Measurements from ENCODE around the gene CPE.

Gene CPE

DNA sequence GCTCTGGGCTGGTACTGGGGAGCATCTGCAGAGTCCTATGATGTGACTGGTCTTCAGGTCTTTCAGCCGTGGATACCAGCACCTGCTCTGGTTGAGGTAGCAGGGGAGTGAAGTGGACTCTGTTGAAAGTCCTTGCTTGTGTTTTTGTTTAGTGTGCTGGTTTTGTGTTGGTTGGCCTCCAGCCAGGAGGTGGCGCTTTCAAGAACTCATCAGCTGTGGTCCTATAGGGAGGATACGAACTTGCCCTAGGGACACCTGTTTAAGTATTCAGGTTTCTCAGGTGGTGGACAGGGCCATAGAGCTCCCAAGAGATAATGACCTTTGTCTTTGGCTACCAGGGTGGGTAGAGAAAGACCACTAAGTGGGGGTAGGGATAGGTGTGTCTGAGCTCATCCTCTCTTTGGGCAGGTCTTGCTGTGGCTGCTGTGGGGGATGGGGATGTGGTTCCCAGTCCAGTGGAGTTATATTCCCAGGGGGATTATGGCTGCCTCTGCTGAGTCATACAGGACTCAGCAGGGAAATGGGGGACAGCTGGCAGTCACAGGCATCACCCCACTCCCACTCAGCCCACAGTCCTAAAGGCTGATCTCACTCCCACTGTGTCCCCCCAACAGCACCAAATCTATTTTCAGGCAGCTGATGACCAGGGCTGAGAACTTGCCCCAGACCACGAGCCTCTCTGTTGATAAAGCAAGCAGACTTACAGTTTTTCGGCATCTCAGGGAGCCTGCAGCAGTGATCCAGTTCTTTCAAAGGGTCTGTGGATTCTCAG lies 27.3 kb upstream of the CPE start:
- Histone ChIP-seq H2AFZ (ENCODE audit: low read depth, low read length) (no peak overlapping the region), H3K27me3 (ENCODE audit: insufficient read depth, low read length) (no peaks in the 10 kb centered on the region), H3K4me1 (ENCODE audit: insufficient read depth, low read length) (no peaks in the 10 kb centered on the region), H3K36me3 (ENCODE audit: insufficient read depth, low read length) (no peaks in the 10 kb centered on the region), H3K9me3 (ENCODE audit: low read length) (peaks cover 1% of the 10 kb centered on the region), H3K4me3 (ENCODE audit: low read length) (no peak overlapping the region)

GRCh38 chr4:165355900-165356300 lies 22.9 kb upstream of the CPE start:
- Histone ChIP-seq H2AFZ (ENCODE audit: low read depth, low read length) (no peak overlapping the region), H3K4me1 (ENCODE audit: insufficient read depth, low read length) (no peaks in the 10 kb centered on the region), H3K27me3 (ENCODE audit: insufficient read depth, low read length) (no peaks in the 10 kb centered on the region), H3K4me3 (ENCODE audit: low read length) (no peak overlapping the region), H3K9me3 (ENCODE audit: low read length) (peaks cover 1% of the 10 kb centered on the region), H3K36me3 (ENCODE audit: insufficient read depth, low read length) (no peaks in the 10 kb centered on the region)

DNA sequence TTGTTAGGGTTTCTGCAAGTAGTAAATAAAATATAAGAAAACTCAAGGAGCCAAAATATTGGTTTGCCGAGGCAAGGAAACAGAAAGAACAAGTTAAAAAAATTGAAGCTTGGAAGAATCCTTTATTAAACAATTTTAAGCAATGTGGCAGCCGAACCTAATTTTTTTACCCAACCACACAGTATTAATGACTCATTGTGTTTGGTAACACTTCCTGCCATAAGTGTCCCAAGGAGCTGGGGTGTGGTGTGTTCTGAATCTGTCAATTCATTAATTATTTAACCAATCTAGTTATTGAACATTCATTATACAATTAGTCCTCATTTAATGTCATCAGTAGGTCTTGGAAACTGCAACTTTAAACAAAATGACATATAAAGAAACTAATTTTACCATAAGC lies 19.3 kb upstream of the CPE start:
- Histone ChIP-seq H2AFZ (ENCODE audit: low read depth, low read length) (no peak overlapping the region), H3K36me3 (ENCODE audit: insufficient read depth, low read length) (no peaks in the 10 kb centered on the region), H3K4me1 (ENCODE audit: insufficient read depth, low read length) (no peaks in the 10 kb centered on the region), H3K4me3 (ENCODE audit: low read length) (no peak overlapping the region), H3K27me3 (ENCODE audit: insufficient read depth, low read length) (no peaks in the 10 kb centered on the region), H3K9me3 (ENCODE audit: low read length) (no peaks in the 10 kb centered on the region)

DNA sequence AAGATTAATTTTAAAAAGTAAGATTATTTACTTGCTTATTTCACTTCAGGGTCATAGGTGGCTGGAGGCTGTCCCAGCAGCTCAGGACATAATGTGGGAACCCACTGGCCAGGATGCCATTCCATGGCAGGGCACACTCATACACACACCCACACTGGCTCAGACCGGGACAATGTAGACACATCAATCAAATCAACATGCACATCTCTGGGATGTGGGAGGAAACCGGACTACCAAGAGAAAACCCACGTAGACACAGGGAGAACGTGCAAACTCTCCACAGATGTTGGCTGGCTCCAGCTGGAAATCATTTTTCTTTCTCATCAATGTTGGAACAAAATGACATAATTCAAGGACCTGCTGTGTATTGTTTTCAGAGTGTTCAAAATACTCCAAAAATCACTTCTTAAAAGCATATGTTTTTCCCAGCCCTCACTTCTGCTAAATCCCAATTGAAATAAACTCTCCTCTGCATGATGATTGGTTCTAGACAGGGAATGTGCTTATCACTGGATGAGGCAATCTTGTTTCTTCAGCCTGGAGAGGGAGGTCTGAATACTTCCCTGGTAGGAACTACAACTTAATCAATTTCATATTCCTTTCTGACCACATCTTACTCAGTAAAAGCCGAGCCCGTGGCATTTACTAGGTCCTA lies 18.6 kb upstream of the CPE start:
- no peaks in the 10 kb centered on the region for H3K36me3 ChIP-seq (ENCODE audit: insufficient read depth, low read length)
- H3K4me1 ChIP-seq (ENCODE audit: insufficient read depth, low read length), result no peaks in the 10 kb centered on the region
- H3K4me3 ChIP-seq (ENCODE audit: low read length), result no peak overlapping the region
- peaks cover 3% of the 10 kb centered on the region for H3K27me3 ChIP-seq (ENCODE audit: insufficient read depth, low read length)
- peak overlapping the region; percentile 13 for H2AFZ ChIP-seq (ENCODE audit: low read depth, low read length)
- H3K9me3 ChIP-seq (ENCODE audit: low read length), result no peaks in the 10 kb centered on the region

- no peak overlapping the region for H2AFZ ChIP-seq (ENCODE audit: low read depth, low read length)
- H3K4me3 ChIP-seq (ENCODE audit: low read length), result no peak overlapping the region
- peaks cover 3% of the 10 kb centered on the region for H3K27me3 ChIP-seq (ENCODE audit: insufficient read depth, low read length)
- no peaks in the 10 kb centered on the region for H3K4me1 ChIP-seq (ENCODE audit: insufficient read depth, low read length)
- no peaks in the 10 kb centered on the region for H3K36me3 ChIP-seq (ENCODE audit: insufficient read depth, low read length)
- no peaks in the 10 kb centered on the region for H3K9me3 ChIP-seq (ENCODE audit: low read length)
Measured at GRCh38 chr4:165360985-165361670, 17.7 kb upstream of the CPE start.

DNA sequence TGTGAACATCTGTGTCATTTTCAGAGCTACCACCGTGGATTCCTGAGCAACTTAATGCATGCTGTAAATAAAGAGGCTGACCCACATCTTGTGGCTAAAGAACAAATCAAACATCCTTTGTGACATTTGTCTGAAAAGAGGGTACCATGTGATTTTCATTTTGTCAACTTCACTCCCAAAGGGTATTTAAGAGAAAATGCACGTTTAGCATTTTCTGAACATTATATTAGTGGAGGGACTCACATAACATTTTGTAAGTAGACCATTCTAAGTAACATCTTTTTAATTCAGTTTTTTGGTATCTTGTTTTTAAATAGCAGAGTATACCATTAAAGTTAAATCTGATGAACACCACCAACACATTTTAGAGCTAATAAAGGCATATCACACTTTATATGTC lies 17.0 kb upstream of the CPE start:
- H3K4me1 ChIP-seq (ENCODE audit: insufficient read depth, low read length), result no peaks in the 10 kb centered on the region
- peaks cover 3% of the 10 kb centered on the region for H3K27me3 ChIP-seq (ENCODE audit: insufficient read depth, low read length)
- H3K4me3 ChIP-seq (ENCODE audit: low read length), result no peak overlapping the region
- no peaks in the 10 kb centered on the region for H3K9me3 ChIP-seq (ENCODE audit: low read length)
- no peaks in the 10 kb centered on the region for H3K36me3 ChIP-seq (ENCODE audit: insufficient read depth, low read length)
- no peak overlapping the region for H2AFZ ChIP-seq (ENCODE audit: low read depth, low read length)

- H3K27me3 ChIP-seq (ENCODE audit: insufficient read depth, low read length), result peaks cover 3% of the 10 kb centered on the region
- H3K4me1 ChIP-seq (ENCODE audit: insufficient read depth, low read length), result no peaks in the 10 kb centered on the region
- H3K4me3 ChIP-seq (ENCODE audit: low read length), result no peak overlapping the region
- H2AFZ ChIP-seq (ENCODE audit: low read depth, low read length), result no peak overlapping the region
- H3K9me3 ChIP-seq (ENCODE audit: low read length), result no peaks in the 10 kb centered on the region
- H3K36me3 ChIP-seq (ENCODE audit: insufficient read depth, low read length), result no peaks in the 10 kb centered on the region
Measured at GRCh38 chr4:165364452-165365080, 14.2 kb upstream of the CPE start.

GRCh38 chr4:165367040-165367439 lies 11.8 kb upstream of the CPE start:
- no peaks in the 10 kb centered on the region for H3K9me3 ChIP-seq (ENCODE audit: low read length)
- peaks cover 3% of the 10 kb centered on the region for H3K27me3 ChIP-seq (ENCODE audit: insufficient read depth, low read length)
- no peak overlapping the region for H2AFZ ChIP-seq (ENCODE audit: low read depth, low read length)
- no peaks in the 10 kb centered on the region for H3K36me3 ChIP-seq (ENCODE audit: insufficient read depth, low read length)
- H3K4me3 ChIP-seq (ENCODE audit: low read length), result no peak overlapping the region
- H3K4me1 ChIP-seq (ENCODE audit: insufficient read depth, low read length), result no peaks in the 10 kb centered on the region

DNA sequence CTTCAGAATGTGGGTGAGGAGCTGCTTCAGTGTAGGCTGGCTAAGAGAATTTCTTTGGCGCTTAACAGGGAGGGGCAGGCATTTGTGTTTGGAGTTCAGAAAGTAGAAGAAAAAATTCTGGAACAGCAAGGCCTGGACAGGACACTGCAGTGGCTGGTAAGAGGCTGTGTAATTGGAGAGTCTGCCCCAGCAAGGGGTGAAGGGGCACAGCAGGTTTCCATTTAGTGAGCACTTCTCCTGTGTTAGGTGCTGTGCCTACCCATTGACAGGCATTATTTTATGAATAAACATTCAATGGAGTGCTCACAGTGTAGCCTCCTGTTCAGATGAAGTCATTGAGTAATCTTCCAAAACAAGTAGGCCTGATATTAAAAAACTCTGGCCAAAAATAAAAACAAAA lies 10.7 kb upstream of the CPE start:
- H3K9me3 ChIP-seq (ENCODE audit: low read length), result no peaks in the 10 kb centered on the region
- peaks cover 3% of the 10 kb centered on the region for H3K27me3 ChIP-seq (ENCODE audit: insufficient read depth, low read length)
- no peak overlapping the region for H3K4me3 ChIP-seq (ENCODE audit: low read length)
- H2AFZ ChIP-seq (ENCODE audit: low read depth, low read length), result no peak overlapping the region
- H3K36me3 ChIP-seq (ENCODE audit: insufficient read depth, low read length), result no peaks in the 10 kb centered on the region
- H3K4me1 ChIP-seq (ENCODE audit: insufficient read depth, low read length), result no peaks in the 10 kb centered on the region

DNA sequence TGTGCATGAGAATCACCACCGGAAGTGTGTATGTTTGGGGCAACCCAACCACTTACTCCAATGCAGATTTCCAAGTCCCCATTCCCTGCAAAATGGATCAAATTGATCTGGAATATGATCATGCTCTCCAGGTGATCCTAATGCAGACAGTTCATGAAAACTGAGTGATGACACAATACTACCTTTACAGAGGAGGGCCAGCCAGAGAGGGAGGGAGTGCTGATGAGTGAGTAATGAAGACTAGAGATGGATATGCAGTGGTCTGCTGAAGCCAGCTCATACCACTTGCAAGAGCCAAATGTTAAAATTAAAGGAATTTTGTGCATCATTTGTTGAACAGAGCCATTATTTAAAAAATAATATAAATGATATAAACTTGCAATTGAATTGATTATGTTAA lies 10.2 kb upstream of the CPE start:
- Histone ChIP-seq H3K27me3 (ENCODE audit: insufficient read depth, low read length) (peaks cover 3% of the 10 kb centered on the region), H2AFZ (ENCODE audit: low read depth, low read length) (no peak overlapping the region), H3K9me3 (ENCODE audit: low read length) (no peaks in the 10 kb centered on the region), H3K36me3 (ENCODE audit: insufficient read depth, low read length) (no peaks in the 10 kb centered on the region), H3K4me1 (ENCODE audit: insufficient read depth, low read length) (no peaks in the 10 kb centered on the region), H3K4me3 (ENCODE audit: low read length) (no peak overlapping the region)

DNA sequence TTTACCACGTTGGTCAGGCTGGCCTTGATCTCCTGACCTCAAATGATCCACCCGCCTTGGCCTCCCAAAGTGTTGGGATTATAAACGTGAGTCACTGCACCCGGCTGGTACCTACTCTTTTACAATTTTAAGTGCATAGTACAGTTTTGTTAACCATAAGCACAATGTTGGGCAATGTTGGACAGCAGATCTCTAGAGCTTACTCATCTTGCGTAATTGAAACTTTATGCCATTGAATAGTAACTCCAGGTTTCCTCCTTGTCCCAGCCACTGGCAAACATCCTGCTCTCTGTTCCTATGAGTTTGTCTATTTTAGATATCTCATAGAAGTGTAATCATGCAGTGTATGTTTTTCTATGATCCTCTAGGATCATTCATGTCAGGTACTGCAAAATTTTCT lies 9.3 kb upstream of the CPE start:
- no peaks in the 10 kb centered on the region for H3K36me3 ChIP-seq (ENCODE audit: insufficient read depth, low read length)
- no peak overlapping the region for H3K4me3 ChIP-seq (ENCODE audit: low read length)
- H3K4me1 ChIP-seq (ENCODE audit: insufficient read depth, low read length), result no peaks in the 10 kb centered on the region
- no peaks in the 10 kb centered on the region for H3K9me3 ChIP-seq (ENCODE audit: low read length)
- peaks cover 3% of the 10 kb centered on the region for H3K27me3 ChIP-seq (ENCODE audit: insufficient read depth, low read length)
- no peak overlapping the region for H2AFZ ChIP-seq (ENCODE audit: low read depth, low read length)

DNA sequence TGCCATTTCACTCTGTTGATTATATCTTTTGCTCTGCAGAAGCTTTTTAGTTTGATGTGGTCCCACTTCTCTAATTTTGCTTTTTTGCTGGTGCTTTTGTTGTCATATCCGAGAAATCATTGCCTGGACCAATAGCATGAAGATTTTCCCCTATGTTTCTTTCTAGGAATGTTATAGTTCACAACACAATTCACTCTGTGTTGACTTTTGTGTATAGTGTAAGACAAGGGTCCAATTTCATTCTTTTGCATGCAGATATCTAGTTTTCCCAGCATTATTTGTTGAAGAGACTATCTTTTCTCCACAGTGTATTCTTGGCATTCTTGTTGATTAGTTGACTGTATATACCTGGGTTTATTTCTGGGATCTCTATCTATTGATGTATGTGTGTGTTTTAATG lies 8.3 kb upstream of the CPE start:
- Histone ChIP-seq H3K27me3 (ENCODE audit: insufficient read depth, low read length) (no peaks in the 10 kb centered on the region), H2AFZ (ENCODE audit: low read depth, low read length) (no peak overlapping the region), H3K4me1 (ENCODE audit: insufficient read depth, low read length) (no peaks in the 10 kb centered on the region), H3K36me3 (ENCODE audit: insufficient read depth, low read length) (no peaks in the 10 kb centered on the region), H3K4me3 (ENCODE audit: low read length) (no peak overlapping the region), H3K9me3 (ENCODE audit: low read length) (no peaks in the 10 kb centered on the region)

- Histone ChIP-seq H3K4me1 (ENCODE audit: insufficient read depth, low read length) (no peaks in the 10 kb centered on the region), H3K9me3 (ENCODE audit: low read length) (no peaks in the 10 kb centered on the region), H3K4me3 (ENCODE audit: low read length) (no peak overlapping the region), H3K36me3 (ENCODE audit: insufficient read depth, low read length) (no peaks in the 10 kb centered on the region), H3K27me3 (ENCODE audit: insufficient read depth, low read length) (no peaks in the 10 kb centered on the region), H2AFZ (ENCODE audit: low read depth, low read length) (no peak overlapping the region)
Measured at GRCh38 chr4:165375465-165375864, 3.3 kb upstream of the CPE start.

Measured in neuron (in vitro differentiated cells).